HCEC 1CT (cell line): ENCODE results near the gene C2orf42.
"Not testable (repeated sequence)": the region's sequence is repeated elsewhere in the genome, so short reads cannot be mapped to it uniquely, and the experiment has no call there.

Source experiments
- DNase-seq: peaks from one replicate; pipeline ENCODE4 v3.0.0-alpha.2; 2017

Gene C2orf42

DNA sequence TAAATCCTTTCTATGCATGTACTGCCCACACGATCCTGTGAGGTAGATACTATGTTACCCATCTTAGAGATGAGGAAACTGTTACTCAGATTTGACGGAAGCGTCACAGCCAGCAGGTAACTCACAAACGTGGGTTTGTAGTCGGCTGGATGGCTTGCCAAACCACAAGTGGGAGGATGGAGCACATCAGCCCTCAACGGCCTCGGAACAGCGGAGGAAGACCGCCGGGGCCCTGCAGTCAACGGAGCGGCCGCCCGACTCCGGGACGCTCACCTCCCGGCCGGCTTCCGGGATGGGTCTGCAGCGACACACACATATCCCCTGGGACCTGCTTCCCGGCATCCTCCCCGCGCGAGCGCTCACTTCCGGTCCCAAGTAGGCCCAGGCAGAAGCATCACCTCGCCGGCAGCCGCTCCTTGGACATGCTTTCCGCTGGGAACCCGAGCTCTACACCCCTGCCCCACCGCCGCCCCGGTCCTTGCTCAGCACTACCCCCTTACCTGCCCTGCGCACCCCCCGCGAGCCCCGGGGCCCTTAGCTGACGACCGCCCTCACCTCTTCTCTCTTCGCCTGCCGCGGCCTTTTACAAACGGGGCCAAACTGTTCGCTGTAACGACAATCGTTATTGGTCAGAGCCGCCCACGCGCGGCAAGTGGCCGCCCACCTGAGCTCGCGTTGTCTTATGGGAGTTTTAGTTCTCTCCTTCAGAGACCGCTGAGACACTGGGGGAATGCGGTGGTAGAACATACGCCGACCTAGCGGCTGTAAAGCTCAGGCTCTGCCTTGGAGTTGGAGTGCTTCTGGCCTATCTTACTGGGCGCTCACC lies at the start of gene C2orf42:
C2orf42 (minus strand) TSS at position 602 of the 826 bp plus-strand sequence. CDS start 9,034 bp downstream, outside the sequence.
- peak; percentile 97 for DNase-seq

DNA sequence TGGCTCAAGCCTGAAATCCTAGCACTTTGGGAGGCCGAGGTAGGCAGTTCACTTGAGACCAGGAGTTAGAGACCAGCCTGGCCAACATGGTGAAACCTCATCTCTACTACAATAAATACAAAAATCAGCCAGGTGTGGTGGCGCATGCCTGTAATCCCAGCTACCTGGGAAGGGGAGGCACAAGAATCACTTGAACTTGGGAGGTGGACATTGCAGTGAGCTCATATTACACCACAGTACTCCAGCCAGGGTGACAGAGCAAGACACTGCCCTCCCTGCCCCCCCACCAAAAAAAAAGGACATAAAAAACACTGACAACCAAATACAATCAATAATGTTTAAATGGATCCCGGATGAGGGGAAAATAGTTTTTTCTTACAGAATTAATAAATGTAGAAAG lies 49.8 kb upstream of the C2orf42 start:
- DNase-seq: no peak

DNA sequence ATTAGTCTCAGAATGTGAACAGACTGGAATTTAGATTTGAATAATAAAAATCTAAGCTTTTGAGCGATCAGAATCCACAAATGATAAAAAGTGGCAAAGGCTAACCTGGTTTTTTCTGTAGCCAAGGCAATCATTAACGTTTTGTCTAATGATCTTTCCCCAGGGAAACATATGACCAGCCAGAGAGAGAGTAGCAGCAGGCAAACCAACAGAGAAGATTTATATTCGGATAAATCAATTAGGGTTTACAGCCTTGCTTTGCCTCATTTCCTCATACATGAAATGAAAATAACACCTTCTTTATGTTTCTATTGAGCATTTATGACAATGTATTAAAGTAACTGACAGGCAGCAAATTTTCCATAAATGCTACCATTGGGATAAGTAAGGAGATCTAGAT lies 43.1 kb upstream of the C2orf42 start:
- DNase-seq: no peak

GRCh38 chr2:70226781-70227180 lies 36.0 kb upstream of the C2orf42 start:
- DNase-seq: no peak

- not testable (repeated sequence) for DNase-seq
These were observed 32.5 kb upstream of the C2orf42 start for GRCh38 chr2:70223305-70223704.

GRCh38 chr2:70214953-70215549 lies 24.2 kb upstream of the C2orf42 start:
- DNase-seq: peak; percentile 88

DNA sequence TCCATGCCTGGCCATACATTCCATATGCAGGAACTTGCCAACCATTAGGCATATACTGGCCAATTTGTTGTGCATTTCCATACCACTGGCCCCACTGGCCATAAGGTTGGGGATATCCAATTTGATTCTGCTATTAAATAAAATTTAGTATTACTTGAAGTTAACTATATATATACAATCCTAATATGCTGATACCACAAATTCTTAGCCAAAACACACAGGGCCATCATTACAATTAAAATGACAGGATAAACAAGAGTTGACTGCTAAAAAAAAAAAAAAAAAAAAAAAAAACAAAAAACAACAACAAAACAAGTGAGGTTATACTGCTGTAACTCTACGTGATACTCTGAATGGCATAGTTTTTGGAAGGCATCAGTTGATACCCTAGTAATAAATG lies 23.5 kb upstream of the C2orf42 start:
- no peak for DNase-seq

DNA sequence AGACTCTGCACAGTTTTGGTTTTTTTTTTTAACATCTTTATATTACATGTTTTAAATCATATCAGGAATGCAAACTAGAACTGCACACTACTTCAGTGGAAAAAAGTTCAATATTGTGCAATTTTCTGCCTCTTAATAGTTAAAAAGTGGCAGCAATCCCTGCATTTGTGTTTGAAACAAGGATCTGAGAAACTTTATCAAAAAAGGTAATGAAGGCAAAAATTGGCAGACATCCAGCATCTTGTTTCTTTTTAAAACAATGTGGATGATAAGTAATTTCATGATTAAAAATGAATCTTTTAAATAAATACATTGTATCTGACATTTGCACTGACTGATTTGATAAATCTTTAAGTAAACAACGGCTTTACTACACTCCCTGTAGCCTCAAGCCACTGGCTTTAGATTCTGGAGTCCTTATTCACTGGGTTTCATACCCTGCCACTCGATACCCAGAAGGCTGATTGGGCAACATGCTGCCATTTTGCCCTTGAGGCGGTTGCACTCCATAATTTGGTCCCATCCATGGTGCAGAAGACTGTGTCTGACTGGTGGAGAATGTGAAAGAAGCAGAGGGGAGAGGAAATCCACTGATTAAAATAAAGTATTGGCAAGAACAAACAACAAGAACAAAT lies 21.6 kb upstream of the C2orf42 start:
- DNase-seq: no peak

DNA sequence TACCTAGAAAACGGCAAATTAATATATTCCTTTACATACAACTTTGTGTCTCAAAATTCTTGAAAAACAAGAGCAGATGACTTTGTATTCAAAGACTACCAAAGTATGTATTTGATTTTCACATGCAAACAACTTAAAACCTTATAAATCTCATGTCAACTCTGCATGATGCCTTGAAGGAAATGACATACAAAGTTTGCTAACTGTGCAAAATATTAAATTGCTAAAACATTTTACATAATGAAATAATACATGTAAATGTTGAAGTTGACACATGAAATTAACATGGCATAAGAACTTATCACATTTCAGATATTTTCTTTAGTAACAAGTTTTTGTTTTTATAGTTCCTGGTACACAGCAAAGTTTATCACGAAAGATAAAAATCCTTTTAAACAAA lies 20.8 kb upstream of the C2orf42 start:
- no peak for DNase-seq

DNA sequence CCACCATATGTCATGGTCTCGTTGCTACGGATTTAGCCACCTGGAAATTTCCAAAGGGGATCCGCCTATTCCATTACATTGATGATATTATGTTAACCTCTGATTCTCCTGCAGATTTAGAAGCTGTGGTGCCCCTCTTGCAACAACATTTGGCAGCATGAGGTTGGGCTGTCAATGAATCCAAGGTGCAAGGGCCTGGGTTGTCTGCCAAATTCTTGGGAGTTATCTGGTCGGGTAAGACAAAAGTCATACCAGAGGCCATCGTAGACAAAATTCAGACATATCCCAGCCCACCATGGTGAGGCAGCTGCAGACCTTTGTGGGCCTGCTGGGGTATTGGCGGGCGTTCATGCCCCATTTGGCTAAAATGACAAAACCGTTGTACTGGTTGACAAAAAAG lies 13.6 kb upstream of the C2orf42 start:
- no peak for DNase-seq

DNA sequence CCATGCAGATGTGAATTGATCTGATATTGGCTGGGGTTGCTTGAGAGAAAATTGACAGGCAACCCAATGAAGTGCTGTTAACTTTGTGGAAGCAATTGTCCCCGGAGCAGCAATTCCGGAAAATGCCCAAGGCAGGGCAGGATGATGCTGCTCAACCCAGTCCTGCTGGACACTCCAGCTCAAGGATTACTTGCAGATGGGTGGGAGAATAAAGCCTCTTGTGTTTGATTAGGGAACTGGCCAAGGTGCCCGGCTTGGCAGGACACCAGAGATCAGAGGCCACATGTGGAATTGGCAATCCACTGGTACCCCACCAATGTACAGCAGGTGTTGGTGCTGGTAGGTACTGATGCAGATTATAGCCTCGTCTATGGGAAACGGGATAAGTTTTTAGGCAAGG lies 12.3 kb upstream of the C2orf42 start:
- no peak for DNase-seq

- DNase-seq: no peak
These were observed 11.5 kb upstream of the C2orf42 start for GRCh38 chr2:70202236-70202806.

GRCh38 chr2:70201831-70202230 lies 11.0 kb upstream of the C2orf42 start:
- DNase-seq: no peak

DNA sequence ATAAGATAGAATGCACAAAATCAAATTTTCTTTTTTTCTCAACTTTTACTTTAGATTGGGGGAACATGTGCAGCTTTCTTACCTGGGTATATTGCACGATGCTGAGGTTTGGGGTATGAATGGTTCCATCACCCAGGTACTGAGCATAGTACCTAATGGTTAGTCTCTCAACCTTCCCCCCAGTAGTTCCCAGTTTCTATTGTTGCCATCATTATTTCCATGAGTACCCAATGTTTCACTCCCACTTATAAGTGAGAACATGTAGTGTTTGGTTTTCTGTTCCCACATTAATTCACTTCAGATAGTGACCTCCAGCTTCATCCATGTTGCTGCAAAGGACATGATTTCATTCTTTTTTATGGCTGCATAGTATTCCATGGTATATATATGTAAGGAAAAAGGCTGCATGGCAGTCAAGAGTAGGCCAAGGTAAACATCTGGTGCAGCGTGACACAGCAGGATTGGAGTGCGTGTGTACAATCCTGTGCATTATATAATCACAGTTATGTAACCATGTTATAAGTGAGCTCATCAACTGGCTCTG lies 10.5 kb upstream of the C2orf42 start:
- no peak for DNase-seq

- DNase-seq: no peak
These were observed 8.6 kb upstream of the C2orf42 start for GRCh38 chr2:70199320-70199864.

DNA sequence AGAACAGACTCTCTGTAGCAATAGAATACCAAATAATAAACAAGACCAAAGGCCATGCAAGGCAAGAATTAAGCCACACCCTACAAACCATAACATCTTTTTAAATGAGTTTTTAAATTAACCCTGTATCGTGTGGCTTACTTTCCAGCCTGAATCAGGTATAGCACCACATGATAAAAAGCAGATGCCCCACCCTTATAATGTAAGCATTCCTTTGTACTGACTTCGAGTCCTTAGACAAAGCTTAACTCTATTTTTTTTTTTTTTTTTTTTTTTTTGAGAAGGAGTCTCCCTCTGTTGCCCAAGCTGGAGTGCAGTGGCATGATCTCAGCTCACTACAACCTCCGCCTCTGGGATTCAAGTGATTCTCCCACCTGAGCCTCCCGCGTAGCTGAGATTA lies 1.7 kb upstream of the C2orf42 start:
- no peak for DNase-seq

- DNase-seq: no peak
These were observed 471 bp upstream of the C2orf42 start for GRCh38 chr2:70191244-70191735.

GRCh38 chr2:70188460-70188859 lies 2.4 kb downstream of the C2orf42 start:
- no peak for DNase-seq

DNA sequence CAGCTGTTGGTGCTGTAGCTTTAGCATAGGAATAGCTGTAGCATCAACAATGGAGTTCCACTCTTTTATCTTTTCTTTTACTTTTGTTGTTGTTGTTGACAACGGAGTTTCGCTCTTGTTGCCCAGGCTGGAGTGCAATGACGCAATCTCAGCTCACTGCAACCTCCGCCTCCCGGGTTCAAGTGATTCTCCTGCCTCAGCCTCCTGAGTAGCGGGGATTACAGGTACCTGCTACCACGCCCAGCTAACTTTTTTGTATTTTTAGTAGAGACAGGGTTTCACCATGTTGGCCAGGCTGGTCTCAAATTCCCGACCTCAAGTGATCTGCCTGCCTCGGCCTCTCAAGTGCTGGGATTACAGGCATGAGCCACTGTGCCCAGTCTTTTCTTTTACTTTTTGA lies 3.6 kb downstream of the C2orf42 start:
- DNase-seq: not testable (repeated sequence)

DNA sequence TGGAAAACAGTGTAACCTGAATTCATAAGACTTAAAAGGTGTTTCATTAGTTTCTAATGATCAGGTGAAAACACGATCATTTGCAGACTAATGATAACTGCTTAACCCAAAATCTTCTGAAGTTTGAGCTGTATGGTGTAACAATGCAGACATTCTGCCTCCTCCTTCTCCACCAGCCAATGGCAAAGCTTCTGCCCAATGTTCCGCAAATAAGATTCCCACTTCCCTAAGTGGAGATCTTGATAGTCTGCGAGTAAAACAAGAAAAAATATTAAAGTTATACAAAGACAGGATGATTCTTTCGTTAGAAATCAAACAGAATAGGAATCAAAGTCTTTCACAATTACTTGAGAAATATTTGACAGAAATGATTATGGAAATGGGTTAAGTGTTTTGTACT lies 8.1 kb downstream of the C2orf42 start:
- DNase-seq: no peak

DNA sequence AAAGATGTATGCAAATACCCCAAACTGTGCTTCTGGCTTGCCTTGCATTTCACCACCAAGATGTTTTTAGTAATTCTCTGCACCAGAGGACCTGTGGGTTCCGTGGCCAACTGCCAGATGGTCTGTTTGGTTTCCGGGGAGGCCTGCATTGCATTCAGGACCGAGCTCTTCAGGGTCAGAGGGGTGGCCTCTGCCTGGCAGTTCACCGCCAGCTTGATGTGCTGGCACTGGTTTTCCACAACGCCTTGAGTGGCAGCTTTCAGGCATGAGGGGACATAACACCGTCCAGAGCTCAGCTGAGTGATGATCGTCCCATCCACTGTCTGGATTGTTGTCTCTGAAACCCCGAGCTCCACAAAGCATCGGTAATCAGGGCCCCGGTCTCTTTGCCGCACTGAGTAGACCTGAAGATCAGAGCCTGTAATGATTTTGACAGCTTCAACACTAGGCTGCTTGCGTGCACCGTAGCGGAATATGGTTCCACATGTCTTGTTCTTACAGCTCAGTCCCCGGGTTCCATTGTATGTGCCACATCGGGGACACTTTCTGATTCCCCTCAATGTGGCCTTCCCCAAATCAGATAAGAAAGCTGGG lies 9.4 kb downstream of the C2orf42 start:
- DNase-seq: no peak

DNA sequence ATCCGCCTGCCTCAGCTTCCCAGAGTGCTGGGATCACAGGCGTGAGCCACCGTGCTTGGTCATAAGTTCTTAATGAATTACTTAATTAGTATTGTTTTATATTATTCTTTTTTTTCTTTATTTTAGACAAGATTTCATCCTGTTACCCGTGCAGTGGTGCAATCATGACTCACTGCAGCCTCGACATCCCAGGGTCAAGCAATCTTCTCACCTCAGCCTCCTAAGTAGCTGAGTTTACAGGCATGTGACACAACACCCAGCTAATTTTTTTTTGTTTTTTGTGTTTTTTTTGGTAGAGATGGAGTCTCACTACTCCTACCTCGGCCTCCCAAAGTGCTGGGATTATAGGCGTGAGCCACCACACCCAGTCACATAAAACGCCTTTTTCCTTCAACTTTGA lies 17.3 kb downstream of the C2orf42 start:
- peak; percentile 43 for DNase-seq
